ENCODE results near the gene DIP2C.
"Not testable (repeated sequence)": the region's sequence is repeated elsewhere in the genome, so short reads cannot be mapped to it uniquely, and the experiment has no call there.

DIP2C gene

DNA sequence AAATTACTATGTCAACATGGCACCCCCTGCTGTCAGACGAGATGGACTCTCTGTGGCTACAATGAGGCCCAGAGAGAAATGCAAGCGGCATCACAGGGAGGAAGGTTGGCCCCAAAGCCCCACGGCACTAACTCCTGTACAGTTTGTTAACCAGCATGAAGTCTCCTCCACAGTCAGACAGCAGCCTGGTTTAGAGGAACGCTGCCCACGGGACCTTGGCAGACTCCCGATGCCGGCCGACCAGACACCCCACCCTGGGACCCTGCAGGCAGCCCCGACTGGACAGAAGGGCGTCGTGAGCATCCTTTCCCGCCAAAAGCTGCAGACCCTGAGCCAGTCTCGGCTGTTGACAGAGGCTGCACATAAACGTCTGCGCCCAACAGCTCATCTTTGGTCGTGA, 158.8 kb downstream of the DIP2C start:
- no peak for DNase-seq

DNA sequence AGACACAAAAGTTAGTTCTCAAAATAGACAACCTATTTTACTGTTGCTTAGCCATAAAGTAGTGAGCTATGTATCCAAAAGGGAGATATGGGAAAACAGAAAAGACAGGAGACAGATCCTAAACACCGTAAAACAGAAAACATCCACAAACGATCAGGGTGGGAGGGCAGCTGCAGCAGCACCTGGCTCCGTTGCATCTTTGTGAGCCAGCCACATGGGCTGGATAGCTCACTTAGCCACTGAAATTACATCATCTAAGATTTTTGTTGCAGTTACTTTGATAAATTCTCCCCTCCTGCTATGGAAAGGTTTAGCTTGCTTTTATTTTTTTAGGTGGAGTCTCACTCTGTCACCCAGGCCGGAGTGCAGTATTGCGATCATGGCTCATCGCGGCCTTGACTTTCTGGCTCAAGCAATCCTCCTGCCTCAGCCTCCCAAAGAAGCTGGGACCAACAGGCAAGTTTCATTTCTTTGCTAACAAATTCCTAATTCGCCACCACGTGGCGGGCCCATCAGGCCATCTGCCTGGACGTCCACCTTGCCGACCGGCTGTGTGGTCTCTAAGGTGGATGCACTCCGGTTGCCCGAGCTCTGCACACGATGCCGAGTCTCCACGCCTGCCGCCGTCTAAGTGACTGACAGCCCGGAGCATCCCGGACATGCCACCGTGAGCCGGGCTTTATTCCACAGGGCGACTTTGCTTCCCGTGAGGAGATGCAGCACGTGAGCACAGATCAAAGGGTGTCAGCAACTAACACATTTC, 159.8 kb downstream of the DIP2C start:
- no peak for DNase-seq

DNA sequence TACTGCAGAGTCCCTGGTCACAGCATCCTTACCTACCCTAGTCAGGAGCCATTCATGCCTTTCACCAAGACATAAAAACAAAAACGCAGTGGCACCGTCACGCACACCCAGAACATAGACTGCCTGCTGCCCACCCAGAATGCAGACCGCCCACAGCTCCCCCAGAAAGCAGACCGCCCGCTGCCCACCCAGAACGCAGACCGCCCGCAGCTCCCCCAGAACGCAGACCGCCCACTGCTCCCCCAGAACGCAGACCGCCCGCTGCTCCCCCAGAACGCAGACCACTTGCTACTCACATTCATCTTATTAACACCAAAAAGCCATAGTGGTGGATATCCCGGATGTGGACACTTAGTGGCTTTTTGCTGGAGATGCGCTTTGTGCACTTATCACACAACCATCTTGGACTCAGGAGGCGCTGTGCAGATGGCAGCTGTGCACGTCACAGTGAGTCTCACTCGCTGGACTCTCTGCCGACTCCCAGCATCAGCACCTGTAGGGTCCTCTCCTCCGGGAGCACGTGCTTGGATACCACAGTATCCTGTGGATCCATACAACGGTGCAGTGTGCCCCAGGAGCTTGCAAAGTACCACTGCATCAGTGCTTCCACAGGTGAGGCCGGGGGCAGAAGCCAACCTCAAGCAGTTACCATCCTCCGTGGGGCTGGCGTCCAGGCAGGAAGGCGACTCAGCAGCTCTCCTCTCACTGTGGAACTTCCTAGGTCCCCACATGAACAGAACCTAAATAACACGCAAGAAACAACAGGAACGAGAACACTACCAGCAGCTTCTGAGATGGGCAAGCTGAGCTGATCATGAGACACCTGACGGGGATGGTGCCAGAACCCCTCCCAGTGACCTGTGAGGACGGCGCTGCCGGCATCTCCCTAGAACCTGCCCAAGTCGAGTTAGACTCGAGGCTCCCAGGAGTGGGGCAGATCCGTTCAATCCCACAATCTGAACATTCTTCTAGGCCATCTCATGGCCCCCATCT, 161.0 kb downstream of the DIP2C start:
- no peak for DNase-seq

DNA sequence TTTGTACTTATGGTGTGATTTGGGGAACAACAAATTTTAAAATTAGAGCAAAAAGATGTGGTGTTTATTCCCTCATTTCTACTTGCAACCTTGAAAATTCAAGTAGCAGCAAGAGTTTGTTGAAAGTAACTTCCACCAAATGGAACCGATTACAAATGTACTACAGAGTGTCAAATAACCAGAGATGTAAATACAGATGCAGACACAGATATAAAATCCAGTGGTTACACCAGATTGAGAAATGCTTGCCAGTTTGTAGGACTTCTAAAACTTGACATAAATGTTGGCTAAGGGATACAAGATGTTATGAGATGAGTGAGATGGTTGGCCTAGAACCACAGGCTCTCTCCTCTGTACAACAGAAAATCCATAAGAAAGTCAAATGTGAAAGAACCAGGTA, 162.1 kb downstream of the DIP2C start:
- no peak for DNase-seq

DNA sequence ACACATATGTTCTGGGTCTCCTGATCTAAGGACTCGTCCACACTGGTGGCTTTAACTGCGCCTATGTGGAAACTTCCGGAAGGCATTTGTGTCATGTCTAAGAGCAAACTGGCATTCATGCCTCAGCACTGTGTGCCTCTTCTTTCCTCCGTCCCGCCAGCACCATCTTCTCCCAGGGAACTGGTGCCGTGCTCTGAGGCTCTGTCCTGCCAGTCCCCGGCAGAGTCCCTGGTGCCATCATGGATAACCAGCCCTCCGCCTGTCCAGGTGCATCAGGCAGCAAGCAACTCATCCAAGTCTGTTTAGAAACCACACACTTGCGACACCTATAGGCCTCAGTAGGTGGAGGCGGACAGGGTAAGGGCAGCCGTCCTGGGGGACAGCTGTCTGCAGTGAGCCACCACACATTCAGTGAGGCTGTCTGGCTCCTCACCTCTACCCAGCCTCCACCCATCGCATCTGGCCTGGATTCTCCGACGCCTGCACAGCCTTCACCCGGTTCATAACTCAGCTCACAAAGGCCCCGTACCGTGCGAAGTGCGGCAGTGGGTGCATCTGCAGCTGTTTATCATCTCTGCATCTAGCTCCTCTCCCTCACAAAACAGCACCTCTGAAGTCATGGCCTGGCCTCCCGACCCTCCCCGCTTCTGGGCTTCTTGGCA, 162.7 kb downstream of the DIP2C start:
- no peak for DNase-seq

DNA sequence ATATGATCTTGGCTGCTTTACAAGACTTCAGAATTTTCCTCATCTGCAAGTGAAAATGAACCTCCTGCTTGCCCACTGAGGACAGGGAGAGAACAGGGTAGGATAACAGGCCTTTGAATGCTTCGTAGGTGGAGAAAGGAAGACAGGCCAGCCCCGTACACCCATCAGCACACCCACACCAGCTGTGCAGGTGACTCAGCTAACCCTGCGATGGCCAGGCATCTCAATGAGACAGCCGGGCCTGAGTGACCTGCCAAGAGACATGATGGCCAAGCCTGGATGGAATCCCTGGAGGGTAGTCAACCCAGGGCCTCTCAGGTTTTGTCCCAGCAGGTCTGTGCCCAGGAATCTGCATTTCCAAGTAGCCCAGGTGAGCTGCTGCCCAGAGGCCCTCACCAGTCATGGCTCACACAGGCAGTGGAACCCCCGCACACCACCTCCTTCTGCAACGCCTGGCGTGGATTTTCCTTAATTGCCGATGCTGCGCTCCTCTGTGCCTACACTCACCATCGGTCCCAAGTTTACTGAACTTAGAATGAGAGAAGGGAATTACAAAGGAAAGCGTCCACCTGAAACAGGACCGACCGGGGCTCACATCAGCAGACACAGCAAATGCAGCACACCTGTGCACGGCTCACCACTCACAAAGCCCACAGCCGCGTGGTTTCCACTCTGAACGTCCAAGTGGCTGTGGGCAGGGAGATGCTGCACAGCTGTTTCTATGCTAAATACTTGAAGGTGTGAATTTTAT, 163.7 kb downstream of the DIP2C start:
- DNase-seq = no peak

DNA sequence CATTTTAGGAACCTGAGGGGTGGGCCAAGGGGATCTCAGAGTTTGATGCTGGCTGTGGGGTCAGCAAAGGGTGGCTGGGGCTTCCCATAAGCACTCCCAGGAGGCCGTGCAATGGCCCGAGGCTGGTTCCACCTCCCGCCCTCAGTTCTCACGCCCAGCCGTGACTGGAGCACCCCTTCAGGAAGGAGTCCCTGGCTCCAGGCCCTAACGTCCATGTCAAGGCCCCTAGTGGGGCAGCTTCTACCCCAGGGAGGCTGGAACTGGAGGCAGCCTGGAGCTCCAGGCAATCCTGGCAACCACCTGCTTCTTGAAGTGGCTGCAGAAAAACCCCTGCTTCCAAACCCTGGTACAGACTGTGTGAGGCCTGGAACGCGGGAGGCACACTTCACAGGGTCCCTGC, 165.5 kb downstream of the DIP2C start:
- no peak for DNase-seq

DNA sequence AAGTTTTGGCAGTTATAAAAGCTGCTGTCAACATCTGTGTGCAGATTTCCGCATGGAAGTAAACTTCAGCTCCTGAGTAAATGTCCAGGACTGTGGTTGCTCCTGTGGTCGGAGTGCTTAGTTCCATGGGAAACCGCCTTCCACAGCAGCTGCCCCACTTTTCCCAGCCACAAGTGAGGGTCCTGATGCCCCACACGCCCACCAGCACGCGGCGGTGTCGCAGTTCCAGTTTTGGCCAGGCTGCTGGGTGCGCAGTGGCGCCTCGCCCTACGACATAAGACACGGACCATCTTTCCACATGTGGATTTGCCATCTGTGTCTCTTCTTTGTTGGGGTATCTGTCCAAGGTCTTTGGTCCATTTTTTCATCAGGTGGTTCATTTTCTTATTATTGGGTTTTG, 167.1 kb downstream of the DIP2C start:
- DNase-seq = no peak

DNA sequence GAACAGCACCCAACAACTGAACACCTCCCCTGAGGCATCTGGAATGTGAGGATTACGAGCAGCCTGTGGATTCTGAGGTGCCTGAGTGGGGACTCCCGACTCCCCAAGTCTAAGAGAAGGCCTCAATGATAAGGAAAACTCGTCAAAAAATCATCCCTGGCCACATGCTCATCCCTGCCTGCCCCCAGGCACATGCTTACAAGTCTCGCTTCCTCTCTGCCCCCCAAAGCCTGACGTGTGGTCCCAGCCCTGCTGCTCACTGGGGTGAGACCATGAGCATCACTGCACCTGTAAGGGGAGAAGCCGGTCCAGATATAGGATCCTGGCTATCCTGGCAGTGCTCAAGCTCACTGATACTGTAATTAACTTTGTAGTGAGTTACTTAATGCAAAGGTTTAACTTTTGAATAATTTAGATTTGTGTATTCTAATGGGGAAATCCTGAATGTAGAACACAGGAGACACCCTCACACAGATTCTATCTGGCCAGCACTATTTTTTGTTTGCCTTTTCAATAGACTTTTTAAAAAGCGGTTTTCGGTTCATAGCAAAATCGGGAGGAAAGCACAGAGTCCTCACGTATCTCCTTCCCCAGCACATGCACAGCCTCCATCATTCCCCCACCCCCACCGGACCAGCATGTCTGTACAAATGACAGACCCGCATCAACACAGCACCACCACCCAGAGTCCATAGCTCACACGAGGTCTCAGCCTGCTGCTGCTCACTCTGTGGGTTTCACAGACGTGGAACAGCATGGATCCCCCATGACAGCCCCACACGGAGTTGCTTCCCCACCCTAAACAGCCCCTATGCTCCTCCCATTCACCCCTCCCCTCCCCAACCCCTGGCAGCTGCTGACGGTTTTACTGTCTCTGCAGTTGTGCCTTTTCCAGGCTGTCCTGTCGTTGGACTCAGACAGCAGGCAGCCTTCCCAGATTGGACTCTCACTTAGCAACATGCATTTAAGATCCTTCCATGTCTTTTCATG, 167.9 kb downstream of the DIP2C start:
- DNase-seq = no peak

DNA sequence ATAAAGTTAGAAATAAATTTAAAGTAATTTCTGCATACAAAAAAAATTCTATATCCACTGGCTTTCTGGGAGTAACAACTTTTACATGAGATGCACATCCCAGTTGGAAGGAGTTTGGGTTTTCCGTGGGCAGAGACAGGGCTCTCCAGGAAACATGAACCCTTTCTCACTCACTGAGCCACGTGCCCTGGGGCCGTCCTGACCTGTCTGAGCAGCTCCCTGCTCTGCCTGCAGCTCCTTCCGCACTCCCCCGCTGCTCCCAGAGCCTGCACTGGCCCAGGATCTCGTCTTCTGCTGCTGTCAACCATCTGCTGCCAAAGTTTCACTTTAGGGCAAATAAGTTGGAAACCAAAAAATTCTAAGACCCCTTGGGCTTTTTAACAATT, 169.1 kb downstream of the DIP2C start:
- DNase-seq = peak; percentile 42

DNA sequence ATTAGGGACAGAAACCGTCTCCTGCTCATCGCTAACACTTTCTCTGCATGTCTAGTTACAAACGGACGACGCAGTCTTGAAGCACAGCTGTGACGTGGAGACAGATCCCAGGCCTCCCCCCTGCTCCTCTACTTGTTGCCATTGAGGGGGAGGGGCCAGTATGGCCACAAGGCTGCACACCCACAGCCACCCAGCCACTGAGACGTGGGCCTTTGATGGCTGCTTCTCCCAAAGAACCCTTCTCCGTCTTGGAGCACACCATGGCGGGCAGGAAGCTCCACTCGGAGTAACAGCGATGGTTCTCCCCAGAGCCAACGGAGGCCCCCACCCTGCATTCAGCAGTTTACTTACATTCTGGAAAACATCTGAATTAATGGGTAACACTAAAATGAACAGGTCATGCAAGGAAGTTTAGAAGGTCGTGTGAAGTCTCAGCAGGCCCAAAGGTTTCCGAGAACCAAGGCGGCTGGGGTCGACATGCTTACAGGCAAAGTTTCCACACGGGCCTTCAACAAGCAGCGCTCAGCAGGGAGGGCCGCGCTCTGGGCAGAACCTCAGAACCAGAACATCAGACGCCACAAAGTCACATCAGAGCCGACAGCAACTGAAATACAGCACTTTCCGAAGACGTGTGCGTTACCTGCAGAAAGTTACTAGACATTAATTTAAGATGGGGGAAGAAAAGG, 169.6 kb downstream of the DIP2C start:
- DNase-seq = no peak

DNA sequence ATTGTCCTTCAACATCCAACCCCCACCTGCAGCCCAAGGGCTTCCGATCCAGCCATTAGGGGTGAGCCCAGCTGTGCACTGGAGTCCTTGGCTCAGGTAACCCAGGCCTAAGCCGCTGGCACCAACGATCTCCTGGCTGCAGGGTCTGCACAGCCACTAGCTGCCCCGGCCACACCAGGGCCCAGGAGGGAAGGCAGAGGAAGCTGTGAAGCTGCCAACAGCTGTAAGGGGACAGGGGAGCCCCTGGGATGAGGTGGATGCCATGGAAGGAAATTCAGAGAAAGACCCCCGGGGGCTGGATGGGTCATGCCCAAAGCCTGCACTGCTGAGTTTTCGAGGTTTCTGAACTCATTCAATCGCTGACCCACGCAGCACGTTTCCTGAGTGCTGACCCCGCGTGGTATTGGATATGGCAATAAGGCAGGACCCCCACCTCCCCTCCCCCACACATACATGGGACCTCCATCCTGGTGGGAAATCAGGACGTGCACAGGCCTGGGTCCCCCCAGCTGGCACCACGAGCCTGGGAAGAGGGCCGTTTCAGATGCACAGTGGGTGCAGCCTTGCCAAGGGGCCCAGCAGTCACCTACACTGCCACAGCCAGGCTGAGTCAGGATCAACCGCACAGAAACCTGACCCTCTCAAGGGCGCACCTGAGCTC, 170.3 kb downstream of the DIP2C start:
- DNase-seq = no peak

DNA sequence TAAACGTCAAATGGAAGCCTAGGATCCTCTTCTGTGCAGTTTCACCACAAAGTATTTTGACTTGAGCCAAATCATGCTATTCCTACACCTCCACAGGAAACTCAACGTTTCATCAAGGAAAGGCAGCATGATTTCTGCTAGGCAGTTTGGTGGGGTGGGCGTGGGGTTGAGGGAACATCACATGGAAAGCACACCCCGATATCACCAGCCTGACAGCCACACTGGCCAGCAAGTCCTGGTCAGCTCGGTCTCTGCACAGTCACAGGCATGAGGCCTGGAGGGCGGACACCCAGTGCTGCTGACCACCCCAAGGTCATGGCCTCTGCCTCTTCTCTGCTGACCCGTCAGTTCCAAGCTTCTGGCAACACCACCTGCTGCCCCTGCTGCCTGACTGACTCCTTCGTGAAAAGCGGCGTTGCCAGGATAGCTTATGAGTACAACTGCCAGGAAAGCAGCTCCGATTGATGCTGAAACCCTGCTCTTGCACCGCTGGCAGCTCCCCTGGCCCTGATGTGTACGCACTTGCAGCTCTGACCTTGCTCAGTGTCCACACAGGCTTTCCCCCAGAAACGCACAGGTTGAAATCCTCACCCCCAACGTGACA, 171.5 kb downstream of the DIP2C start:
- DNase-seq = no peak

DNA sequence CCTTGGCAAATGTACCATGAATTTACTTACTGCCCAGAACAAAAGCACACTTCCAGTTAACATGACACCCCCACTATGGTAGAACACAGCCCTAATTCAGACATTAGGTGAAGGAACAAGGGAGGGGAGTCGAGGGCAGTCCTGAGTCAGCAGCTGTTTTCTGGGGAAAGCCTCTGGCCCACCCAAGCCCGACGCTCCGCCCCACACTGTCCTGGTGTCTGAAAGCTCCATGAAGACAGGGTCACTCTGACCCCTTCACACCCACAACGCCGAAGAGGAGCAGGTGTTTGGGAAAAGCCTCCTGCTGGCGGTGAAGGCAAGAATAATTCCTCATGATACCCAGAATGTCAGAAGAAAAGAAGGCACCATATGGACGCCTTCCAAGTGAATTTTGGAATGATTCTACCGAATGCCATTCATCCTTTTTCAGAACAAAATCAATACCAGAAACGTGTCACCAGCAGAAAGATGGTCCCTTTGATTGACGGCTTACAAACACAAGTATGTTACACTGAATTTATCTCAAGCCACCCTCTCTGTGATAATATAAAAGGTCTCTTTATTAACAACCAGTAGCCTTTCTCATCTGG, 172.1 kb downstream of the DIP2C start:
- DNase-seq = no peak

DNA sequence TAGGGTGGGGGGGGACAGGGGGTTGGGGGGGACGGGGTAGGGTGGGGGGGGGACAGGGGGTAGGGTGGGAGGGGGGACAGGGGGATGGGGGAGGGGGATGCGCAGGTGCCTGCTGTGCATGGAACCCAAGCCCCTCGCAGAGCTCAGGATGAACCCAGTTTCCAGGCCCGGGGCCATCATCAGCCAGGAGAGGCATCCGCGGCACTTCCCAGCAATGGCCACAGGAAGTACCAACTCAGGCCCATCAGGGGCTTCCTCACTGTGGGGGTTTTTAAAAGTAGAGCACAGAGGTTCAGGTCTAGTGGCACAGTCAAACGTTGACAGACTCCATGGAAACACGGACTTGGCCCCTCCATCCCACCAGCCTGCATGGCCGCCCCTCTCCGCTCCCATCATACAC, 172.7 kb downstream of the DIP2C start:
- DNase-seq = no peak

DNA sequence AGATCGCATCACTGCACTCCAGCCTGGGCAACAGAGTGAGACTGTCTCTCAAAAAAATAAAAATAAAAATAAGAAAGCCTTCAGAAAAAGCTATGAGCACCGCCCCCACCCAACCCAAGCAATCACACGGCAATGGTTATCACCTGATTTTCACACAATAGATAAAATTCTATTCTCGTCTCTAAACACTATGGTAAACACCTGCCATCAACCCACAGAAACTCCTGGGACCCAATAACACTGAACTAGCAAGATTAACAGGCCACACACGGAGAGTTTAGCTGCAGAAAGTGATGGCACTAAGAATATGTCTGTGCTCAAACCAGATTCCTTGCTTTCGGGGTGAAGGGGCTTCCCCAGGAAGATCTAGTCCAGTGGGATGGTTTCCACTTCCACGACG, 173.8 kb downstream of the DIP2C start:
- DNase-seq = no peak

DNA sequence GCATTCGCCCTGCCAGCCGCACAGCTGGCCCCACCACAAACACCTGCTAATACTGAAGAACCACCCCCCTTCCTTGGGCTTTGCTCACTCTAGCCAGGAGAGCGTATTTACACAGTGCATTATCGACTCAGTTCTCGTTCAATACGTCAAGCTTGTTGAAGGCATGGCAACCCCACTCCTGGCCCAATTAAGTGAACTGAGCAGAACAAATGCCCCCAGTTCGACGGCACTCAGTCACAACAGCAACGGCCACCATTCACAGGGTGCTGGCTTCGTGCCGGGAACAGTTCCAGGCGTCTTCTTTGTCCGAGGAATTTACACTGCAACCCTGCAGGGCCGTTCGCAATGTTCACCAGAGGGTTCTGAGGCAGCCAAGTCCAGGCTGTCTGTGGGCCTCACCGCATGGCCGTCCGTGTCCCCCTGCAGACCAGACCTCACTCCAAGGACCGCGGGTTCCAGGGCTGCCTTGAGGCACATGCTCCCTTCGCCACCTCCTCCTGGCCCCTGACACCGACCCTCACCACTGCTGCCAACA, 175.3 kb downstream of the DIP2C start:
- DNase-seq = no peak

DNA sequence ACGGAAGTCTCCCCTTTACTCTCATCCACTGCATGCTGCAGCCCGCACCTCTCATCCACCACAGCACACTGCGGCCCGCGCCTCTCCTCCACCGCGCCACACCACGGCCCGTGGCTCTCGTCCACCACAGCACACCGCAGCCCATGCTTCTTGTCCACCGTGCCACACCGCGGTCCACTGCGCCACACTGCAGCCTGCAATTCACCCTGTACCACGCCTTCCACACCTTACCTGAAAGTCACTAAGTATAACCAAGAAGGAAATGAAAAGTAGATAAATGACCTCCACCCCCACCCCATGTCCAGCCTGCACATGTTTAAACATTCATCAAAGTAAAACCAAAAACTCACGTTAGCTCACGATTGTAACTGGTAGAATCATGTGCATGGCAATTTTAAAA, 176.1 kb downstream of the DIP2C start:
- DNase-seq = no peak

DNA sequence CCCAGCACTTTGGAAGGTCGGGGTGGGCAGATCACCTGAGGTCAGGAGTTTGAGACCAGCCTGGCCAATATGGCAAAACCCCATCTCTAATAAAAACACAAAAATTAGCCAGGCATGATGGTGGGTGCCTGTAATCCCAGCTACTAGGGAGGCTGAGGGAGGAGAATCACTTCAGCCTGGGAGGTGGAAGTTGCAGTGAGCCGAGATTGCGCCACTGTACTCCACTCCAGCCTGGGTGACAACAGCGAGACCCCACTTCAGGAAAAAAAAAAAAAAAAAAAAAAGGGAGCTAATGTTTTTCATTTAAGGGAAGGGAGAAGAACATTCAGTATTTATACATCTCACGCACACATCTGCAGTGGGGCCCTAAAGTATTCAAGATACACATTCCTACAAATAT, 176.8 kb downstream of the DIP2C start:
- not testable (repeated sequence) for DNase-seq

Data from DMS 273 treated with DMSO at 0.1 percent for 48 hours (cell line).